Stimulated activated CD4-positive, alpha-beta T cell treated with anti-CD3 and anti-CD28 coated beads, Interleukin-12 subunit alpha, Interleukin-12 subunit beta, amount 100 ng/mL, for 24 hours (primary cell): ENCODE data around the gene VKORC1L1.
"Not testable (repeated sequence)": the region's sequence is repeated elsewhere in the genome, so short reads cannot be mapped to it uniquely, and the experiment has no call there.

Source experiments
- DNase-seq, 2 experiments: peaks; one replicate each; pipeline ENCODE4 v3.0.0-alpha.2; 2020; ENCODE audit warnings: low read depth in 2 of 2

VKORC1L1 gene

DNA sequence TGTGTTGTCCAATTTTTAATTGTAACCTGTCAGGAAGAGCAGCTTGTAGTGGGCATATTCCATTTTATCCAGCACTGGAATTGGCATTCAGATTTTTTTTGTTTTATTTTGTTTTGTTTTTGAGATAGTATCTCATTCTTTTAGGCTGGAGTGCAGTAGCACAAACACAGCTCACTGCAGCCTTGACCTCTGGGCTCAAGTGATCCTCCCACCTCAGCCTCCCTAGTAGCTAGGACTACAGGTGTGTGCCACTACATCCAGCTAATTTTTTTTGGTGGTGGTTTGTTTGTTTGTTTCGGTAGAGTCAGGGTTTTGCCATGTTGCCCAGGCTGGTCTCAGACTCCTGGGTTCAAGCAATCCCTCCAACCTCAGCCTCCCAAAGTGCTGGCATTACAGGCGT is 64.4 kb downstream of the VKORC1L1 start:
- no peak for DNase-seq

DNA sequence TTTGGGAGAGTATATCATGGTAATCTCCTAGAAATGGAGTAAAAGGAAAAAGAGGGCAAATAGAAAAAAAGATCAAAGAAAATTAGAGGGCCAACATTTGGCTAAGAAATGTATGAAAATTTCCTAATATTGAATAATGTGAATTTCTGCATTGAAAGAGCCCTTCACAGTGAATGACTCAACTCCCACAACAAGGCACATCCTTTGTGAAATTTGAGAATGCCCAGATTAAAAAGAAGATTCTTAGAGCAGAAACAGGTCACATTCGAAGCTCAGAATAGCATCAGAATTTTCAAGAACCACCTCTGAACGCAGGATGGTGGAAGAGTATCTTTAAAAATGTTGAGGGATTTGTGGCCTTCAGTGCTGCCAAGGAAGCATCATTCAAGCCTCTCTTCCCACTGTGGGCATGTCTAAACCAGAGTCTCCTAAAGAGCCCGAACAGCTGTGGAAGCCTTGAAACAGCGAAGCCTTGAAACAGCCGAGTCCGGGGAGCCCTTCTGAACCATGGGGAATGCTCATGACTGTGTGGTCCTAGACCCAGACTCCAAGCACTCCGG is 65.5 kb downstream of the VKORC1L1 start:
- DNase-seq = no peak

DNA sequence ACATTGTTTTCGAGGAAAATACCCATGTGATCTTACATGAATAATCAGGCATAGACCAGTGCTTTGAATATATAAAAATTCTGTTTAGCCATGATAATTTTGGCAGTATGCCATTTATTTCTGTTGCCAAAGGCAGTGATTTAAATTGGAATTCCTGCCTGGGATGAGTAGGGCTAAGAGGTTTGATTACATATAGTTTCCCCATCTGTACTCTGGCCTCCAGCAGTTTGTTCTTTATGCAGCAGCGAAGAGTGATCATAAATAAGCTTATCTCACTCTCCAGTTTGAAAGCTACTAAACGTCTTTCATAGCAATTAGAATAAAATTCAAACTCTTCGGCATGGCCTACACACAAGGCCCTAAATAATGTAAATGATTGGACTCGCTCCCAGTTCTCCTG is 72.9 kb downstream of the VKORC1L1 start:
- not testable (repeated sequence) for DNase-seq

DNA sequence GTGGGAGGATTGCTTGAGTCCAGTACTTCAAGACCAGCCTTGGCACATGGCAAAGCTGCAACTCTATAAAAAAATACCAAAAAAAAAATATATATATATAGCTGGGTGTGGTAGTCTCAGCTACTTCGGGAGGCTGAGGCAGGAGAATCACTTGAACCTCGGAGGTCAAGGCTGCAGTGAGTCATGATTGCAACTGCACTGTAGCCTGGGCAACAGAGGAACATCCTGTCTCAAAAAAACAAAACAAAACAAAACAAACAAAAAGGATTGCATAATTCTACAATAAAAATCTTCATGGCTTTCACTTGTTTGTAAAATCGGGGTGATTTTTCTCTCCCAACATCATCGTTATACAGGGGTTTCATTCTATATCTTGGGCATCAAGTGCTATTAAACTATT is 74.0 kb downstream of the VKORC1L1 start:
- no peak for DNase-seq

DNA sequence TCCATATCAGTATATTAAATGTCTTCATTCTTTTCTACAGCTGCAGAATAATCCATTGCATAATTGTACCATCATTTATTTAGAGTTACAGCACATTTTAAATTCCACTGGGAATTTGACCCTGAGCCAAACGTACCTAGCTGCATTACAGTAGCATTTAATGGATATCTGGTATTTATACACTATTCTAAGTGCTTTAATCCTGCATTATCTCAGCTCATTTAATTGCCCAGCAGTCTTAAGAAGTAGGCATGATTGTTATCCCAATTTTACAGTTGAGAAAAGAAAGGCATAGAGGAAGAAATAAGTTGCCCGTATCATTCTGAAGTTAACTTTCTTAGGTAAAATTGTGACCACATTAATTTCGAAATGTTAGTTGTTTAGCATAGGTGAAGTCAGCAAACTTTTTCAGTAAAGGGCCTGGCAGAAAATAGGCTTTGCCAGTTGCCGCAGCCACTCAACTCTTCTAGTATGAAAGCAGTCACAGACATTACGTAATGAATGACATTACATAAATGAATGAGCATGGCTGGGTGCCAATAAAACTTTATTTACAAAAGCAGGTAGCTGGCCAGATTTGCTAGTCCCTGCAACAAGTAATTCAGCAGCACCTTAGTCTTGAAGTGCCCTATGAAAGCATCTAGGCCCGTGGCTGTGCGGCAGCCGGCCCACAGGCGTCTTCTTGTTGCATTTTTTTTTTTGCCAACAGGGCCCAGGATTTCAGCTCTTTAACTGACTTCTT is 79.1 kb downstream of the VKORC1L1 start:
- DNase-seq = no peak

DNA sequence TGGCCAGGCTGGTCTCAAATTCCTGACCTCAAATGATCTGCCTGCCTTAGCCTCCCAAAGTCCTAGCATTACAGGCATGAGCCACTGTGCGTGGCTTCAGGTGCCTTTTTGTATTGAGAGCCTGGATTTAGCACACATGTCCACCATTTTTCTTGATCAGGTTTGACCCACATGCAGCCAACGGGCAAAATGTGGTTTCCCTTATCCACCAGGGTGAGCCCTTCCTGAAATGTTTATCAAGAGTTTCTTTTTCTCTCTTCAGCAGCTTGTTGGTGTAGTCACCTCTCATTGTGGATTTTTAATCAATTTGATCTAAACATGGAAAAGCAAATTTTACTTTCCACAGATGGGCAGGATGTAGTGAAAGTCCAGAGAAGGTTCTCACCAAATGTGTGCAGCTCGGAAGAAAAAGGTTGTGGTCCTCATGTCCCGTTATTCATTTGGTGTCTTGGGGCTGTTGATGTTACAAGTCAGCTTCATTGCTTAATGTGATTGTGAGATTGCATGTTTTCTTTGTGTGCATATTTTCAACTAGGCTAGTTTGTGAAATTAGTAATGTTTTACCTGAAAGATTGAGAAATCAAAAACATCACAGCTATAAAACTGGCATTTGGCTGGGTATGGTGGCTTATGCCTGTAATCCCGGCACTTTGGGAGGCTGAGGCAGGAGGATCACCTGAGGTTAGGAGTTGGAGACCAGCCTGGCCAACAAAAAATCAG is 80.3 kb downstream of the VKORC1L1 start:
- DNase-seq = no peak

DNA sequence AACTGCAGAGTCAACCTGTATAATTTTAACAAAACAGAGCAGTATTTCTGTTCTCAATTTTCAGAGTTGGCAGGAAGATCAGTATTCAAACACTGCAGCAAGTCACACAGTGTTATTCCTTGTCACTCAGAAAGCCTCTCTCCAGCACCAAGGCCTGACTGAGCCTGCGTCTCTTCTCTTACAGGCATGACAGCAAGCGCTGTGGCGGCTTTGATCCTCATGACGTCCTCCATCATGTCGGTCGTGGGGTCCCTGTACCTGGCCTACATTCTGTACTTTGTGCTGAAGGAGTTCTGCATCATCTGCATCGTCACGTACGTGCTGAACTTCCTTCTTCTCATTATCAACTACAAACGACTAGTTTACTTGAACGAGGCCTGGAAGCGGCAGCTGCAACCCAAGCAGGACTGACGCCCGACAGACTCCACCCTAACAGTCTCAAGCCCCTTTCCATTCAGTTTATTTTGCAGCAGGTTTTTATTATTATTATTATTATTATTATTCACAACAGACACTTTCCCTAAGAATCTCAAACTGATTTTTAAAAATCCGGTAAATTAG is 81.1 kb downstream of the VKORC1L1 start:
- DNase-seq = no peak

DNA sequence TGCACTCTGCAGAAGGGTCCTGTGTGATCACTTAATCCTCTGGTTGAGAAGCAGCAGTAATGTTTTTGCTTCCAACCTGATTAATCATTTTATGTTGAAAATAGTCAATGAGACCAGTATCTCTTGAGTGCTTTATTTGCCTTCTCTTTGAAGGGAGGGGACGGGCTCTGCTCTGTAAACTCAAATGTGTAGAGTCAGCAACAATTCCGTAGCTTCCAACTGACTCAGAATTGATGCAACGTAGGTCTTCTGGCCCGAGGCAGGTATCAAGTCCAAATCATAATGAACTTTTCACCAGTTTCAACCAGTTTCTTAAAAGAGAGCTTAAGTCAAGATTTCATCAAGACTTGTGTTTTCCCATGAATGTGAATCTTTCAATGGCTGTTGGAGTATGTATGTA is 82.8 kb downstream of the VKORC1L1 start:
- no peak for DNase-seq

DNA sequence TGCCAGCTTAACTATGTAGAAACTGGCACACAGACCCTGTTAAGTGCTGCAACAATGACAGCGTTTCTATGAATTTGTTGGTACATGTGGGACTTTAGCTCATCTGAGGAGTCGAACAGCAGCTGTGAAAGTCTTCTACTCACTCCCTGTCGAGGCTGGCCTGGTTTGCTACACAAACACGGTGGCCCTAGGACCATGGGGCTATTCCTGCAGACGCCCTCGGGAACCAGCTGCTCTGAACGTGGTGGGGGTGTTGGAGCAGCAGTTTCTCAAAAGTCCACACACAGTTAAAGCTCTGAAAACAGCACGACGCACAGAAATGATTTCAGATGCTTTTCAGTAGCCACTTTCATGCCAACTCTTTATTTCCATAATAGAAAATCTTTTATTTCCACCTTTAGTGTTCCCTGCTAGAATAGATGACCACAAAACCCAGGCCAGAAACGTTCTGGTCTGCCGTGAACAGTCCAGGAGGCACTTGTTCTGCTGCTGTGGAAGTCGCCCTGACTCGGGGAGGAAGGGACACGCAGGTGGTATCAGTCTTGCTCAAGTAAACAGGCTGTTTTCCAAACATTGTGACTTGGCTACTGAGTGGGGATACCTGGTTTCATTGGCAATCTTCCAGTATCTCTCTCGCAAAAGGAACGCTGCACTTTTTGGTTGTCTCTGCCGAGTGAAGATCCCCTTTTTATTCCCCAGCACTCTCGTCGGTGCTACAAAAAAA is 87.6 kb downstream of the VKORC1L1 start:
- no peak for DNase-seq

DNA sequence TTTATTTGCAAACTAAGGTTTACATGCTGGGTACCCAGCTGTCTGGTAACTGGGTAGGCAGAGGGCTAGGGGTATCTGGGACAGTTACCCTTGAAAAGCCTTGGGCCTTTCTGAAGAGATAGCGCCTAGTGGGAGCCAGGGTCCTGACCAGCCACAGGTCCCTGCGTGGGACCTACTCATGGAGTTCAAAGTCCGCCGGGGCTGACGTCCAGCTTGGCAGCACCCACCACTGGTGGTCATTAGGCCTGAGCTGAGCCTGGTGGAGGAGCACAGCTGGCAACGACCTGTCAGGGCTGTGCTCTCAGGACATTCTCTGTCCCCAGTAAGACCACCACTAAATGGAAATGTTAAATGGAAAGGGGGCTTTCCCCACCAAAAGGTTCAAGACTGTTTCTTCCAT is 89.2 kb downstream of the VKORC1L1 start:
- DNase-seq = no peak

DNA sequence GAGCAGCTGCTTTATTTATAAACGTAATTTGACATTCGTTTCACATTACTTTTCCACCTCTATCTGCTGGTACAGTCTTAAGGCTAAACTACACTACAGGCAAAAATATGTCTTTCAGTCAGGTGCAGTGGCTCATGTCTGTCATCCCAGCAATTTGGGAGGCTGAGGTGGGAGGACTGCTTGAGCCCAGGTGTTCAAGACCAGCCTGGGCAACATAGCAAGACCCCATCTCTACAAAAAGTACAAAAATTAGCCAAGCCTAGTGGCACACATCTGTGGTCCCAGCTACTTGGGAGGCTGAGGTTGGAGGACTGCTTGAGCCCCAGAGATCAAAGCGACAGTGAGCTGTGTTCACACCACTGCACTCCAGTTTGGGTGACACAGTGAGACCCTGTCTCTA is 91.8 kb downstream of the VKORC1L1 start:
- DNase-seq = not testable (repeated sequence)

DNA sequence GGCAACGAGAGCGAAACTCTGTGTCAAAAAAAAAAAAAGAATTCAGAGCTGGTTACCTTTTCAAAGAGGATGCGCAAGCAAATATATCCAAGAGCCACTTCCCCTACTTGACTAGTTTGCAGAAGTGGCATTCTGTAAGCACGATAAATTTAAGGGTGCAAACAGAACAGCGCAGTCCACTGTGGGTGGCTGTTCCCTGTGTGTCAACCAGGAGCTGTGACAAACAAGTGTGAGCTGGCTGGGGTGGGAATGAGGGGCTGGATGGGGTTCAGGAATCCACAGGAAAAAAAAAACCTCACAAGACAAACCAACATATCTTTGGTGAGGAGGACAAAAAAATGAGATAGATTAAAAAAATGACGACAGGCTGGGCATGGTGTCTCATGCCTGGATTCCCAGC is 93.3 kb downstream of the VKORC1L1 start:
- no peak for DNase-seq

DNA sequence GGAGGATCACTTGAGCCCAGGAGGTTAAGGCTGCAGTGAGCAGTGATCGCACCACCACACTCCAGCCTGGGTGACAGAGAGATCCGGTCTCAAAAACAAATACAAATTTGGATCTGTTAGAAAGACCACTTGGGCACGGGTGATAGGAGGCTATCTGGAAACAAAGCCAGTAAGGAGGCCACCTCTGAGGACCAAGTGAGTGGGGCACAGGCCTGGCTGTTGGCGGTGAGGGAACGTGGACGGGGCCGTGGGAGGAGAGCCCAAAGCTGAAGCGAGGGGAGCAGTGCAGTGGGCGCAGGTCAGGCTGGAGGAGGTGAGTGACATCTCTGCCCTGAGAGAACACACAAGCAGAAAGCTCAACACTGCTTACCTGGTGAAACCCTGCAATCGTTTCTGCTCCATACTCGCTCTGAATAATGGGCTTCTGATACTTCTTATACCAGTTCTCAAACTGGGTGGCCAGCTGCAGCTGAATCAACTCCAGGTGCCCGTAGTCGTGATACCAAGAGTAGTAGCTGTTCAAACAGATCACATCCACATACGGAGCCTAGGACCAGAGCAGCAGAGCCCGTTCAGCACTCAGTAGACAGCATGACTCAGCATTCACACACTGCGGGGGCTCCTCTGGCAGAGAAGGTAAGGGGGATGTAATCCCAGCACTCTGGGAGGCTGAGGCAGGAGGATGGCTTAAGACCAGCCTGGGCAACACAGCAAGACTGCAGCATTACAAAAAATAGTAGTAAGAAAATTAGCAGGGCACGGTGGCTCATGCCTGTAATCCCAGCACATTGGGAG is 94.7 kb downstream of the VKORC1L1 start:
- no peak for DNase-seq

DNA sequence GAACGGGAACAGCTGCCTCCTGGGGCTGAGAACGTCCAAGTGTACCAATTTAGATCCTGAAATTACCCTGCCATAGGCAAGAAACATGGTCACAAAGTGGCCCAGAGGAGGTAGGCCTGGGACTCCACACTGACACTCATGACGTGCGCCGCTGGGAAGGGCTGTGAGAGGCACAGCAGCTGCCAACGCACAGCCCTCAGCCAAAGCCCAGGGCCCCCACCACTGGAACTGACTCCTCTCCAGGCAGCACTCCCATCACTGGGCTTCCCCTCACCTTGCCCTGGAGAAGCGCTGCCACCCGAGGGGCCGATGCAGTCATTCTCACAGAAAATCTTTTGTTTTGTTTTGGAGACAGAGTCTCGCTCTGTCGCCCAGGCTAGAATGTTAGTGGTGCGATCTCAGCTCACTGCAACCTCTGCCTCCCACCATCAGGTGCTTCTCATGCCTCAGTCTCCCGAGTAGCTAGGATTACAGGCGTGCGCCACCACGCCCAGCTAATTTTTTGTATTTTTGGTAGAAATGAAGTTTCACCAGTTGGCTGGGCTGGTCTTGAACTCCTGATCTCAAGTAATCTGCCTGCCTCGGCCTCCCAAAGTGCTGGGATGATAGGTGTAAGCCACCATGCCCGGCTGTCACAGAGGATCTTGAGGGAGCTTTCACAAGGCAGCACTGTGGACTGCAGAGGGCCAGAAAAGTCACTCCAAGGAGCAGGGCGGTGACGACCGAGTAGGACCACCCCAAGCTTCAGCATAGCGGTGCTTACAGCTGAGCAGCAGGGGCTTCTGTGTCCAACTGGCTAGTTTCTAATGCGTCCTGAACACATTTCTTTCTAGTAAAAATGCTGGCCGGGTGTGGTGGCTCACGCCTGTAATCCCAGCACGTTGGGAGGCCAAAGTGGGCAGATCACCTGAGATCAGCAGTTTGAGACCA is 95.6 kb downstream of the VKORC1L1 start:
- no peak for DNase-seq

DNA sequence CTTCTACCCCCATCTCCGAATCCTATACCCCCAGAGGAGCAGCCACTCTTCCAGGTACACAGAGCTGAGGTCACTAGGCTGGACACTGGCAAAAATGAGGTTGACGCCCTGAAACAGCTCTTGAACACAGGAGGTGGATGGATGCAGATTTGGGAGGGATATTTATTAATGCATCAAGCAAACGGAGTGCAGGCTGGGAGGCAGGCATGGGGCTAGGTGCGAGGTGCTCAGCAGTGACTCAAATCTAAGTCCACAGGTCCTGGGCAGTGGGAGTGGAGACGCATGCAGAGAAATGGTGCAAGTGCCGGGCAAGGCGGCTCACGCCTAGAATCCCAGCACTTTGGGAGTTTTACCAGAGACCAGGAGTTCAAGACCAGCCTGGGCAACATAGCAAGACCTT is 98.1 kb downstream of the VKORC1L1 start:
- DNase-seq = no peak

DNA sequence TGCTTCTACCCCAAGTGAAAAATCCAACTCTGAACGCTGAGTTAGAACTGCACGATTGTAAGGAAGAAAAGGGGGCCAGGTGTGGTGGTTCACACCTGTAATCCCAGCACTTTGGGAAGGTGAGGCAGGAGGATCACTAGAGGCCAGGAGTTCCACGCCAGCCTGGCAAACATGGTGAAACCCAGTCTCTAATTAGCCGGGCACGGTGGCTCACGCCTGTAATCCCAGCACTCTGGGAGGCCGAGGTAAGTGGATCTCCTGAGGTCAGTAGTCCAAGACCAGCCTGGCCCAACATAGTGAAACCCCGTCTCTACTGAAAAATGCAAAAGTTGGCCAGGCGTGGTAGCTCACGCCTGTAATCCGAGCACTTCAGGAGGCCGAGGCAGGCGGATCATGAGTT is 100.1 kb downstream of the VKORC1L1 start:
- DNase-seq = no peak

DNA sequence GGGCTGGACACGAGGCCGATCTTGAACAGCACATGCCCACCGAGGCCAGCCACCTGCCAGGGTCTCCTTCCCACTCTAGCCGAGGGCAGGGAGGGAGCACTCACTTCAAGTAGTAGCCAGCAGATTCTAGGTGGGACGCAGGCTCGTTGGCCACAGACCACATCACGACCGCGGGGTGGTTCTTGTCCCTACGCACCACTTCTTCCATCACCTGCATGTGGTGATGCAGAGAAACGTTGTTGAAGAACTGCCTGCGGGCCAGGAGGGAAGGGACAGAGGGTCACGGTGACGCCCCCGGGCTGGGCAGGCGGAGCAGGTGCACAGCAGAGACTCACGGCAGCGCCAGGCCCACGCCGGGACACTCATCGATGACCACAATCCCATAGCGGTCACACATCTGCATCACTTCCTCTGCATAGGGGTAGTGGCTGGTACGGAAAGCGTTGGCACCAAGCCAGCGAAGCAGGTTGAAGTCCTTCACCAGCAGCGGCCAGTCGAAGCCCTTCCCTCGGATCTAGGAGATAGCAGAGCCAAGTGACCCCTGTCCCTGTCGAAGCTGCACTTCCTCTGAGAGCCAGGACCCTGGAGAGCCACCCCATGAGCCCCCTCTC is 101.4 kb downstream of the VKORC1L1 start:
- DNase-seq = no peak

DNA sequence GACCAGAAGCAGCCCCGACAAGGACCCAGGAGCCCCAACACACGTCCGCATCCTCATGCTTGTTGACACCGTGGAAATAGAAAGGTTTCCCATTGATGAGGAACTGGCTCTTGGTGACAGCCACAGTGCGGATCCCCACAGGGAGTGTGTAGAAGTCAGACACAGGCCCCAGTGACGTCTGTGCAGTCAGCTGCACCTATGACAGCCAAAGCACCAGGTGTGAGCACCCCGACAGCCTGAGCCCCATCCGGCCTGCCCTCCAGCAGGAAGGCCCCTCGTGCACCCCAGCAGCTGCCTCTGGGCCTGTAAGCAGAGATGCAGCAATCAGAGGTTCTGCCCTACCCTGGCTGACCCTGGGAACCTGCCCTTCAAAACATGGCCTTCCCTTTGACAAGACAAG is 102.0 kb downstream of the VKORC1L1 start:
- DNase-seq = no peak

DNA sequence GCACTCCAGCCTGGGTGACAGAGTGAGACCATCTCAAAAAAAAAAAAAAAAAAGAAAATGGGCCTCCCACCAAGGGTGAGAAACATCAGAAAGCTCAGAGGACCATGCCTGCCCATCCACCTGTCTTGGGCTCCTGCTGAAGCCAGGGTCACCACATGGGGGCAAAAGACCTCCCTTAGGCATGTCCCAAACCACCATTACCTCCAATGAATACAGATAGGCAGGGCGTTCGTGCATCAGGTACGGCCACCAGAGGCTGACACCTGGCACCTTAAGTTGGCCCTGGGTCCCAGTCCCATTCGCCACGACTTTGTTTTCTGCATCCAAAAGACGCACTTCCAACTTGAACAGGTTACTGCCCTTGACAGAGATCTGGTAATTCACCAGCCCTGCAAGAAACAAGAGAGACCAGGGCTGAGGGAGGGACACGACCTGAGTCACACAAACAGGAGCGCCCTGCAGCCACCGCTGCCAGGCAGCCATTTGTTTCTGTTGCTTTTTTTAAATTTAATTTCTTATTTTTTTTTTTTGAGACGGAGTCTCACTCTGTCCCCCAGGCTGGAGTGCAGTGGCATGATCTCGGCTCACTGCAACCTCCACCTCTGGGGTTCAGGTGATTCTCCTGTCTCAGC is 103.1 kb downstream of the VKORC1L1 start:
- no peak for DNase-seq
